A673 (cell line): ENCODE data around the gene FIBP.

Experiments
- CTCF ChIP-seq: fragments of 300-800, 200-600 bp; sonication (generic); conservative IDR thresholded peaks from 2 replicates; pipeline ENCODE4 v1.5.1; 2017; ENCODE audit warnings: low read depth, mild to moderate bottlenecking, antibody characterized with exemption, low read length, moderate library complexity, mixed read lengths
- EZH2 ChIP-seq: fragments of 200-600 bp; sonication (generic); IDR thresholded peaks from 2 replicates; pipeline ENCODE4 v1.6.1; 2017; ENCODE audit warnings: borderline replicate concordance, low read depth, mild to moderate bottlenecking, mixed read lengths, antibody characterized with exemption, low read length; ENCODE audit not compliant: poor library complexity, severe bottlenecking

GRCh38 chr11:65880844-65881421 lies 7.3 kb downstream of the FIBP start:
- no peak for TF ChIP-seq CTCF
- no peak for TF ChIP-seq EZH2
